WERI-Rb-1 (cell line): ENCODE data around the gene SCUBE2.

Experiments used
- DNase-seq: peaks from one replicate; pipeline ENCODE4 v3.0.0-alpha.2; 2020
- H3K27ac ChIP-seq: fragments of 250-450 bp; sonication (Bioruptor Pico); 2 replicates; pipeline ENCODE4 v1.5.1; 2020; ENCODE audit warnings: mild to moderate bottlenecking, moderate library complexity
- H3K27me3 ChIP-seq: fragments of 250-450 bp; sonication (Bioruptor Pico); 2 replicates; pipeline ENCODE4 v1.5.1; 2021; ENCODE audit warnings: mild to moderate bottlenecking, low read depth, moderate library complexity; ENCODE audit not compliant: insufficient read depth, severe bottlenecking
- H3K36me3 ChIP-seq: fragments of 250-450 bp; sonication (Bioruptor Pico); 2 replicates; pipeline ENCODE4 v1.5.1; 2020; ENCODE audit warnings: mild to moderate bottlenecking, moderate library complexity
- H3K4me3 ChIP-seq: 2 replicates; pipeline ENCODE4 v1.5.1; 2011; ENCODE audit warnings: low read depth, mild to moderate bottlenecking, control low read depth, low read length
- H3K9me3 ChIP-seq: fragments of 250-450 bp; sonication (Bioruptor Pico); 2 replicates; pipeline ENCODE4 v1.5.1; 2021; ENCODE audit warnings: mild to moderate bottlenecking, moderate library complexity; ENCODE audit not compliant: severe bottlenecking
- CTCF ChIP-seq: IDR thresholded peaks from 2 replicates; pipeline ENCODE4 v1.5.1; 2011; ENCODE audit warnings: low read depth, mild to moderate bottlenecking, control low read depth, inconsistent platforms, low read length

SCUBE2 gene

GRCh38 chr11:9061807-9062206 is 29.6 kb downstream of the SCUBE2 start:
- no peak for DNase-seq
- H3K36me3 ChIP-seq: no peaks in the 10 kb centered on the region
- no peak overlapping the region for H3K27ac ChIP-seq
- no peak overlapping the region for H3K4me3 ChIP-seq
- no peak for TF ChIP-seq CTCF
- no peaks in the 10 kb centered on the region for H3K27me3 ChIP-seq
- no peaks in the 10 kb centered on the region for H3K9me3 ChIP-seq

GRCh38 chr11:9060700-9061111 is 30.7 kb downstream of the SCUBE2 start:
- Histone ChIP-seq H3K27me3 (no peaks in the 10 kb centered on the region), H3K27ac (no peak overlapping the region), H3K36me3 (no peaks in the 10 kb centered on the region), H3K4me3 (no peak overlapping the region), H3K9me3 (no peaks in the 10 kb centered on the region)
- DNase-seq: no peak
- TF ChIP-seq CTCF: peak; percentile 50

GRCh38 chr11:9059406-9059805 is 32.0 kb downstream of the SCUBE2 start:
- no peak for TF ChIP-seq CTCF
- no peak for DNase-seq
- H3K27ac ChIP-seq: no peak overlapping the region
- no peaks in the 10 kb centered on the region for H3K27me3 ChIP-seq
- H3K9me3 ChIP-seq: no peaks in the 10 kb centered on the region
- H3K36me3 ChIP-seq: no peaks in the 10 kb centered on the region
- H3K4me3 ChIP-seq: no peak overlapping the region

GRCh38 chr11:9057888-9058287 is 33.5 kb downstream of the SCUBE2 start:
- peak; percentile 23 for DNase-seq
- no peaks in the 10 kb centered on the region for H3K36me3 ChIP-seq
- H3K4me3 ChIP-seq: no peak overlapping the region
- TF ChIP-seq CTCF: no peak
- no peak overlapping the region for H3K27ac ChIP-seq
- no peaks in the 10 kb centered on the region for H3K27me3 ChIP-seq
- no peaks in the 10 kb centered on the region for H3K9me3 ChIP-seq

GRCh38 chr11:9057007-9057406 is 34.4 kb downstream of the SCUBE2 start:
- no peak for DNase-seq
- Histone ChIP-seq H3K27ac (no peak overlapping the region), H3K27me3 (no peaks in the 10 kb centered on the region), H3K9me3 (no peaks in the 10 kb centered on the region), H3K4me3 (no peak overlapping the region), H3K36me3 (no peaks in the 10 kb centered on the region)
- TF ChIP-seq CTCF: no peak

- H3K36me3 ChIP-seq: no peaks in the 10 kb centered on the region
- no peak for DNase-seq
- no peaks in the 10 kb centered on the region for H3K9me3 ChIP-seq
- no peak overlapping the region for H3K27ac ChIP-seq
- no peaks in the 10 kb centered on the region for H3K27me3 ChIP-seq
- no peak for TF ChIP-seq CTCF
- no peak overlapping the region for H3K4me3 ChIP-seq
Measured at GRCh38 chr11:9056467-9056866, 34.9 kb downstream of the SCUBE2 start.
